GM12865 (cell line): ENCODE measurements around the gene MLH3.

Experiments
- DNase-seq: peaks from one replicate; pipeline ENCODE4 v3.0.0; 2010; ENCODE audit warnings: low read depth
- H3K4me3 ChIP-seq: 2 replicates; pipeline ENCODE4 v1.5.1; 2011; ENCODE audit warnings: mild to moderate bottlenecking, low read depth, low read length, control low read depth
- TF ChIP-seq, protein P1 (sequence below): IDR thresholded peaks from 2 replicates; pipeline ENCODE4 v1.5.1; 2011; ENCODE audit warnings: low read length, control low read depth, low read depth, inconsistent platforms; ENCODE audit not compliant: insufficient read depth; ENCODE audit errors: missing control alignments

MLH3 gene

DNA sequence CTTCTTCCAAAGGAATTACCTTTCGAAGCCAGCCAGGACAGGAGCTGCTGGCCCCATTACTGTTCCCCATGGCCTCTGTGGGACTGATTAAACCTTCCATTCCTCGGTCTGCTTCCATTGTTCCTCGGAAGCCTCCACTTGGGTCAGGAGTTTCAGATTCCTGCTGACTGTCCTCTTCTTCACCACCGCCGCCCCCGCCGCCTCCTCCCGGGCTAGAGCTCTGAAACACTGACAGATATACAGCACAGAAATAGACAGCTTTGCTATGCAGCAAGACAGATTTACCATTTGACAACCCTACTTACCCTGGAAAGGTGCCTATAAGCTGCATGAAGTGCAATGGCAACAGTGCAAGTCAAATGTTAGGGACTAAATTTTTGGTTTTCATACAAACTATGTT is 40.0 kb upstream of the MLH3 start:
- no peak for DNase-seq
- no peak overlapping the region for H3K4me3 ChIP-seq
- TF ChIP-seq, protein P1, sequence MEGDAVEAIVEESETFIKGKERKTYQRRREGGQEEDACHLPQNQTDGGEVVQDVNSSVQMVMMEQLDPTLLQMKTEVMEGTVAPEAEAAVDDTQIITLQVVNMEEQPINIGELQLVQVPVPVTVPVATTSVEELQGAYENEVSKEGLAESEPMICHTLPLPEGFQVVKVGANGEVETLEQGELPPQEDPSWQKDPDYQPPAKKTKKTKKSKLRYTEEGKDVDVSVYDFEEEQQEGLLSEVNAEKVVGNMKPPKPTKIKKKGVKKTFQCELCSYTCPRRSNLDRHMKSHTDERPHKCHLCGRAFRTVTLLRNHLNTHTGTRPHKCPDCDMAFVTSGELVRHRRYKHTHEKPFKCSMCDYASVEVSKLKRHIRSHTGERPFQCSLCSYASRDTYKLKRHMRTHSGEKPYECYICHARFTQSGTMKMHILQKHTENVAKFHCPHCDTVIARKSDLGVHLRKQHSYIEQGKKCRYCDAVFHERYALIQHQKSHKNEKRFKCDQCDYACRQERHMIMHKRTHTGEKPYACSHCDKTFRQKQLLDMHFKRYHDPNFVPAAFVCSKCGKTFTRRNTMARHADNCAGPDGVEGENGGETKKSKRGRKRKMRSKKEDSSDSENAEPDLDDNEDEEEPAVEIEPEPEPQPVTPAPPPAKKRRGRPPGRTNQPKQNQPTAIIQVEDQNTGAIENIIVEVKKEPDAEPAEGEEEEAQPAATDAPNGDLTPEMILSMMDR = no peak

DNA sequence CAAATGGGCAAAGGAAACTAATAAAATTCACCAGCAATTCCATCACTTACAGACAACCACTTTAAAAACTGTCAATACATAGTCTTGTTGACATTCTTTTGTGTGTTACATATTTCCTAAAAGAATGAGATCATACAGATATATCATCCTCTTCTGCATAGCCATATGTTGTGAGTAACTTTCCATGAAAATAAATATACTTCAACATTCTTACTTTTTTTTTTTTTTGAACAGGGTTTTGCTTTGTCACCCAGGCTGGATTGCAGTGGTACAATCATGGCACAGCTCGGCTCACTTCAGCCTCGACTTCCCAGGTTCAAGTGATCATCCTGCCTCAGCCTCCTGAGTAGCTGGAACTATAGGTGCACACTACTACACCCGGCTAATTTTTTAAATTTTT is 39.1 kb upstream of the MLH3 start:
- TF ChIP-seq, protein P1 = no peak
- DNase-seq = no peak
- H3K4me3 ChIP-seq = no peak overlapping the region

DNA sequence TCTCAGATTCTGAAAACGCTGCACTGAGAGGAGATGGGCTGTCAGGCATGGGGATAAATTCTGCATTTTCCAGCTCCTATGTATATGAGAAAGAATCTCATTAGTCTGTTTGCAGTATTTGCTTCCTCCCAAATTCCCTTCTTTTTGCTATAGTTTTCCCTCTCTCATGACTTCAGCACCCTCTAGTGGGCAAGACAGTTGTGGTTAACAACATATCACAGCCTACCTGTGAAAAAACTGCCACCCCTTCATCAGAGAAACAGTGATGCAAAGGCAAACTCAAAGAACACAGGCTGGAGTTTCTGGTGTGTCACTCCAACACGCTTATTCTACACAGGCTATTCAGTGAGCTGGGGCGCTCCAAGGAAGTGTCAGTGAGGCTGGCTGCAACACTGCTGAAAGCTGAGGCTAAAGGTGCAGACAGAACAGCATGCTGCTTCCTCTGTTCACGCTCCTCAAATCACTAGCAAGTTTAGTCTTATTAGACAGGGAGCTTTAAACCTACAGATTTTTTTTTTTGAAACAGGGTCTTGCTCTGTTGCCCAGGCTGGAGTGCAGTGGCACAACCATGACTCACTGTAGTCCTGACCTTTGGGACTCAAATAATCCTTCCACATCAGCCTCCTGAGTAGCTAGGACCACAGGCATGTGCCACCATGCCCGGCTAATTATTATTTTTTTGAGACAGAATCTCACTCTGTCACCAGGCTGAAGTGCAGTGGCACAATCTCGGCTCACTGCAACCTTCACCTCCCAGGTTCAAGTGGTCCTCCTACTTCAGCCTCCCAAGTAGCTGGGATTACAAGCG is 37.5 kb upstream of the MLH3 start:
- DNase-seq = peak; percentile 43

DNA sequence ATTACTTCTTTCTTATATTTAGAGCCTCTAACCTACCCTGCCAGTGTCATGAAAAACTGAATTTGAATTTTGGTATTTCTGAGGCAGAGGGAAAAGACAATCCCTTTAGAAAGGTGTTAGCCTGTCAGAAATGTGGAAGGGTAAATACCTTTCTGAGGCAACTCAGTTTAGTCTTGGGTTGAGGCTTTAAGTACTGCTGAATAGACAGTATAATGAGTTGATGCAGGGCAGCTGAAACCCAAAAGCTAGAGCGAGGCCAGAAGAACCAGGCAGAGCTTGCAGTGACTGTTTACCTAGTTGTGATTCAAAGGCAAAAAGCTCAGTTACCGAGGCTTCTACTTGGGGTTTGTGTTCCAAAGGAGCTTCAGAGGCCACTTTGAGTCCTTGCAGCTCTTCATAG is 36.9 kb upstream of the MLH3 start:
- no peak overlapping the region for H3K4me3 ChIP-seq
- TF ChIP-seq, protein P1 = no peak
- no peak for DNase-seq

More for the DNA sequence above, 37.5 kb upstream of the MLH3 start:
- no peak overlapping the region for H3K4me3 ChIP-seq
- TF ChIP-seq, protein P1 = peak; percentile 71

DNA sequence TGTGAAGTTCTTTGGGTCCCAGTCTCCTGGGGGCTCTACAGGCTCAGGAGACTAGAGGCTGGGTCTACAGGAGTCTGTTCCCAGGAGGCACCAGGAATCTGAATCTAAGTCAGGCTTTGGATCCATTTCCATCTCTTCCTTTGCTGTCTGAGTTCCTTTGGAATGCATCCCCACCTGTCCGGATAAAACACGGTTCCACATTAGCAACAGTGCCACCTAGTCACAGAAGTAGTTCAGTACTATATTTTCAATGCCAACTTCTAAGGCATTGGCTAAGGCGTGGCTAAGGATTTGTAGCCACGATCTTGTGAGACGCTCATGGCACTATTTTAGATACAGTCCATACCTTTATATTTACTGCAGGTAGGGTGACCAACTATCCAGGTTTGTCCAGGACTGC is 33.2 kb upstream of the MLH3 start:
- TF ChIP-seq, protein P1 = no peak
- no peak overlapping the region for H3K4me3 ChIP-seq
- DNase-seq = no peak

DNA sequence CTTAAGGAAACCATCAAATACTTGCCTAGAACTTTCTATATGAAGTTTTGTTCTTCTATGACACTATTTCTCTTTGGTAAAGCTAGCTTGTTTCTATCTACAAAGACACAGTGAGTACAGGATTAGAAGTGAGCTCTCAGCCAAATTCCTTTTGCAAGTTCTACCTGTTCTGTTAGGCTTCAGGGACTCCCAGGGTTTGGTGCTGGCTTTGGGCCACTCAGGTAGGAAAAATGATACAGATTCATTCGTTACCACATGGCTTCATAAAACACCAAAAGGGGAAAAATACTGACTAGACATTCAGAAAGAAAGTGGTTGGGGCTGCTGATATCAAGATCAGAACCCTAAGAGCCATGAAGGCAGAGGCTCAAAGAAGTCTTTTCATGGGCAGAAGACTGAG is 32.0 kb upstream of the MLH3 start:
- DNase-seq = no peak
- H3K4me3 ChIP-seq = no peak overlapping the region
- TF ChIP-seq, protein P1 = no peak

DNA sequence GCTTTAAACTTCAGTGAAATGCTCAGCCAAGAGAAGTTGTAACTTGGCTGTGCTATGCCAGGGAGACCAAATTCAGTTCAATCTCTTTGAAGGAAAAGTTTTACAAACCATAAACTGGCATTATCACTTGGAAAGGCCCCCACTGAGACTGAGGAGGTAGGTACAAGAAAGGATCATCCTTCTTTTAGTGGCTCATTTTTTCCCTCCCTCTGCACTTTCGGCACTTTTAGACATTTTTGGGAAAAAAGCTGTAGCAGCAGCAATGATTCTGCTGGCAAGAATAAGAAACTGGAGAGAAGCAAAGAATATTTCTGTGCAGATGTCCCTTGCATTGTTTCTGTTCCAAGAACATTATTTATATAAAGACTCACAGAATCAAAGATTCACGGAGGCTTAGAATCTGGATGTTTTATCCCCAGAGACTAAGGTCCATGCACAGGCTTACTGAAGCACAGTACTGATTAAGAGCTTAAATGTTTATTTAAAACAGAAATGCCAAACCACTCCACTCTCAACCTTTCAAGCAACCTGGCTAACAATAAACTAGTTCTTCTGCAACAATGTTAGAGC is 30.5 kb upstream of the MLH3 start:
- DNase-seq = no peak
- H3K4me3 ChIP-seq = no peak overlapping the region
- TF ChIP-seq, protein P1 = no peak
